ENCODE data around the gene RSU1.

Gene RSU1

DNA sequence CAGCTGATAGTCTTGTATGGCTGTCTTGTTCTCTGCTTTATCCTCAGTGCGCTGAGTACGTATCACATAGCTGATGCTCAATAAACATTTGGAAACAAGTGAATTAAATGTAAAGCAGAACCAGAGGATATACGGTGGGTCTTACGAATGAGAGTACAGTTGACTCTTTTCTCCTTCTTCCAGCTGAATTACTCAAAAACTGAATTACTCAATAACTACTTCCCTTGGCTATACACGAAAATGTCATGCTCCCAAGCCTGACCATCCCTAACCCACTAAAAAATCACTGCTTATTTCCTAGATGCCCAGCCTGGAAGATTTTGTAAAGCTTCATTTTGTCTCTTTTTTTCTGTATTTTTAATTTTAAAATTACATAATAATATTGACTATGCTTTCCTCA is 3.2 kb upstream of the RSU1 start:
- DNase-seq = no peak

- no peak for DNase-seq
These were observed 2.8 kb upstream of the RSU1 start for GRCh38 chr10:16820018-16820417.

DNA sequence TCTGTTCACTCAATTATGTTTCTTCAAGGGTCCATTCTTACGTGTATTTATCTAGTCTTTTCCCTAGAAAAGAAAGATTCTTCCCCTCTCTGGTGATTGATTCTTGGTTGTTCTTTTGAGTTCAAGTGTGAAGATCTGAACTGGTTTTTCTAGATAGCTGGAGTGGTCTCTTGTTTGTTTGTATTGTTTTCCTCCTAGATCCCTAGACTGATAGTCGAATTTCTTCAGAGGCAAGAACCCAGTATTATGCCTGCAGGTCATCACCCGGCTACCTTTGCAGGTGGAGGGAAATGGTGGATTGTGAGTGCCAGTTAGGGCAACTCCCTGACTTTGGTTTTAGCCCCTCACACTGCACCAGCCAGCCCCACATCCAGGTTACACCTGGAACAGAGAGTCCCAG is 2.2 kb upstream of the RSU1 start:
- DNase-seq = no peak

- no peak for DNase-seq
These were observed 1.8 kb upstream of the RSU1 start for GRCh38 chr10:16819026-16819425.

GRCh38 chr10:16816830-16817124 is 447 bp downstream of the RSU1 start:
- no peak for DNase-seq

DNA sequence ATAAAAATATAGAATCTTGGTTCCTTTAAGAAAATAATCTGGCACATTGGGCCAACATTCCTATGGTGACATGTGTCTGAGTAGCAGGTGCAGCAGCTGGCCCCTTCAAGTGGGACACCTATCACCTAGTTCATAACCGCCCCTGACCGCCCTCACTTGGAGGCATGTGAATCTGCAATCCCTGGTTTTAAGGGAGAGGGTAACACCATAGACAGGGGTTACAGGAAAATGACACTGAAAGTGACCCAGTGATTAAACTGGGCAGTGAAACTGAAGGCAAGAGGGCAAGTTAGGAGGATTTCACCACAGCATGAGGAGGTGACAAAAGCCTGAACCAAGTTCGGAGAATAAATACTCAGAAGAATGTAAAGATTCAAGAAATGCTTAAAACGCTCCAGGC is 1.1 kb downstream of the RSU1 start:
- no peak for DNase-seq

GRCh38 chr10:16814012-16814411 is 3.2 kb downstream of the RSU1 start:
- DNase-seq = no peak

DNA sequence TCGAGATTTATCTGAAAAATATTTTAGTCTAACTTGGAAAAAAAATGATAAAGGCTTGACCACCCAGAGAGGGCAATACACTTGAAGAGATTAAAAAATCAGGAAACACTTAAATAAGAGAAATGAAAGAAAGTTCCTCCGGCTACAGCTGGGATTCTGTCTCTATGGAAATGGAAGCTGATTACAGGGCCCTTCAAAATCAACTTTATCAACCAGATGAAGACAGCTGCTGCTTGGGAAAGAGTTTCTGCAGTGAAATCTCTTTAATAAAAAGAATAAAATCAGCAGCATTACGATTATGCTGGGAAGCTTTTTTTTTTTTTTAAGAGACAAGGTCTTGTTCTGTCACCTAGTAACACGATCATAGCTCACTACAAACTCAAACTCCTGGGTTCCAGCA is 4.5 kb downstream of the RSU1 start:
- DNase-seq = no peak

GRCh38 chr10:16811765-16812164 is 5.5 kb downstream of the RSU1 start:
- no peak for DNase-seq

DNA sequence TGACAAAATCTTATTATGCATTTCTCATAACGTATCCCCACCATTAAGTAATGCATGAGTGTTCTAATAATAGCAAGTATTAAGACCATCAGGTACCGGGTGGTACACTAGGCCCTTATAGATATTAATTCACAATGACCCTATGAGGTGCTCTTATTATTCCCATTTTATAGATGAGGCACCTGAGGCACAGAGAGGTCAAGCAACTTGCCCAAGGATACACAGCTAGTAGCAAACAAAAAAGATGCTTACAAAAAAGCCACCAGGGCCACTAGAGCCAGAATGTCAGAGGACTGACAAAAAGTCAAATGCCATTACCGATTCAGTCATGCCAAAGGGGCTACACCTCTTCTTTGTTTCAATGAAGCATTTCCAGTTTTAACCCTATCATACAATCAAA is 5.9 kb downstream of the RSU1 start:
- DNase-seq = no peak

DNA sequence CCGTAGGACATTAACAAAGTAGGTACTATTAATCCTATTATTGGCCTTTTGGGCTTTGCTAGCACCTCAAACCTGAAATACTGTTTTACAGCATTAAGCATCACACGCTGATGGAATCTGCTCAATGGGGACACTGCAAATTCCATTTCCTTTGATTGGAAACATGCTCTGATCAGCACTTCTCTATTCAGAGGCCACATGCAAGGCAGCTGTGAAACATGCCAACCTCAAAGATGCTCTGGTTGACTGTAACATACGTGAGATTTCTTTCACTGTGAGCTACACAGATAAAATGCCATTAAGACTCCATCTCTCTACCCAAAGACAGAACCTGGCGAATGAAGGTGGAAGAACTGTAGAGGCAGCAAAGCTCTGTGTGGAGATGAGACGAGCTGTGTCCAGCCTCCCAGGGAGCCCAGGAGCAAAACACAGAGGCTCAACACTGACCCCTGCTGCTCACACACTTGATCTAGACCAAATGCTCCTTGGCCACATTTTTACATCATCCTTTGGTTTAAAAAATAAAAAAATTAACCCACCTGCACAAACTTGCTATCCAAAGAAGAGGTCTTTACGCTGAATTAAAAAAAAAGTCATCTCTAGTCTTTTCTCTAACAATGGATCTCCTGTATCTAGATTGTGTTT is 8.0 kb downstream of the RSU1 start:
- DNase-seq = peak; percentile 79

DNA sequence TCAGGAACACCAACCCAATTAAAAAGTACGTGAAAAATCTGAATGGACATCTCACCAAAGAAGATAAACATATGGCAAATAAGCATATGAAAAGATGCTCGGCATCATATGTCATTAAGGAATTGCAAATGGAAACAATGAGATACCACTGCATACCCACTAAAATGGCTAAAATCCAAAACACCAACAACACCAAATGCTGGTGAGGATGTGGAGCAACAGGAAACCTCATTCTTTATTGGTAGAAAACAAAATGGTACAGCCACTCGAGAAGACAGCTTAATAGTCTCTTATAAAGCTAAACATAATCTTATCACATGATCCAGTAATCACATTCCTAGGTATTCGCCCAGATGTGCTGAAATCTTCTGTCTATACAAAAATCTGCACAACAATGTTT is 13.1 kb downstream of the RSU1 start:
- no peak for DNase-seq

DNA sequence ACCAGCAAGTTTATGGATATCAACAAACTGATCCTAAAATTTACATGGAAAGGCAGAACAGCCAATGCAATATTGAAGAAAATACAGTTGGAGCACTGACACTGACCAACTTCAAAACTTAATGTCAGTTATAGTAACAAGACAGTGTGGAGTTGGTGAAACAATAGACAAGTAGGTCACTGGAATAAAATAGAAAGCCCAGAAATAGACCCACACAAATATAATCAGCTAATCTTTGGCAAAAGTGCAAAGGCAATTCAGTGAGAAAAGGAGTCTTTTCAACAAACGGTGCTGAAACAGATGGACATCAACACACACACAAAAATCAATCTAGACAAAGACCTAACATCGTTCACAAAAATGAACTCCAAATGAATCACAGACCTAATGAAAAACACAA is 13.8 kb downstream of the RSU1 start:
- DNase-seq = no peak

GRCh38 chr10:16799621-16800020 is 17.6 kb downstream of the RSU1 start:
- DNase-seq = peak; percentile 46

- DNase-seq = no peak
These were observed 18.7 kb downstream of the RSU1 start for GRCh38 chr10:16798571-16798970.

- no peak for DNase-seq
These were observed 21.7 kb downstream of the RSU1 start for GRCh38 chr10:16795410-16796073.

DNA sequence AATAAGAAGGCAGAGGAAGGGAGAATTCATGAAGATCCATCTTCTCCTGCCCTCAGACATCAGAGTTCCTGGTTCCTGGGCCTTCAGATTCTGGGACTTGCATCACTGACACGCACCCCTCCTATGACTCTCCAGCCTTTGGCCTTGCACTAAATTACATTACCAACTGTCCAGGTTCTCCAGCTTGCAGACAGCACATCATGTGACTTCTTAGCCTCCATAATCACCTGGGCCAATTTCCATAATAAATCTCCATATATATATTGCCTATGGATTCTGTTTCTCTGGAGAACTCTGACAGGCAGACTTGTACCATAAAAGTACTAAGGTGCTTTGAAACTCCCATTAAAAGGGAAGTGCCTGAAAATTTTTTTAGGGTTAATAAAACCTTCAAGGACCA is 23.2 kb downstream of the RSU1 start:
- no peak for DNase-seq

DNA sequence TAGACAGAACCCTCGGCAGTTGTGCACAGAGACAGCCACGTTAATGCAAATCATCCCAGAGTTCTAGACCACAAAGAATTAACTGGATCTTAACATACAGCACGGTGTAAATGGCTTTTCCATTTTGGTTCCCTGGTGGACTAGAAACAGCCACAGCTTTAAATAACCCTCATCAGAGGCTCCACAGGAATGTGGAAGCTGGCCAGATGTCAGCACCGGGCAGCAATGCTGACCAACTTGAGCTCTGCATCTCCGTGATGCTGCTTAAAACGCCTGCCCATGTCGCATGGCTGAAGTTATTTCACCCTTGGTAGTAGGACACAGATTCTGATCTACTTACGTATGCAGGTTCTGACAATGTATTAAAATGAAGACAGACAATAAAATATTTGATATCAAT is 24.5 kb downstream of the RSU1 start:
- DNase-seq = no peak

- DNase-seq = no peak
These were observed 27.5 kb downstream of the RSU1 start for GRCh38 chr10:16789765-16790164.

DNA sequence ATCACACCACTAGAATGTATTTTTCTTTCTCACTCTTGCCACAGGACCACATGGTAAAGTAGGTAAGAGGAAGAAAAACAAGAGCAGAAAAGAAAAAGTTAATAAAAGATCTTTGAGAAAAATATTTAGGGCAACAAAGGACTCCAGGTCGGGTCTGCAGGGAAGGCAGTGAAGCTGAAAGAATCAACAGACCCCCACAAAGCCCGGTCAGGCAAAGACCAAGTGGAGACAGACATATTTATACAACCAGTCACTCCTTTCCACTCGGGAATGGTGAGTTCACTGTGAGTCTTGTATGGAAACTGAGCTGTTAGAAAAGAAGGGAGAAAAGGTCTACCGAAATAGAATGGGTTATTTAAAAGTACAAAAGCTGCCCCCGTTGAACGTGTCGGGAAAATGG is 28.0 kb downstream of the RSU1 start:
- DNase-seq = no peak

DNA sequence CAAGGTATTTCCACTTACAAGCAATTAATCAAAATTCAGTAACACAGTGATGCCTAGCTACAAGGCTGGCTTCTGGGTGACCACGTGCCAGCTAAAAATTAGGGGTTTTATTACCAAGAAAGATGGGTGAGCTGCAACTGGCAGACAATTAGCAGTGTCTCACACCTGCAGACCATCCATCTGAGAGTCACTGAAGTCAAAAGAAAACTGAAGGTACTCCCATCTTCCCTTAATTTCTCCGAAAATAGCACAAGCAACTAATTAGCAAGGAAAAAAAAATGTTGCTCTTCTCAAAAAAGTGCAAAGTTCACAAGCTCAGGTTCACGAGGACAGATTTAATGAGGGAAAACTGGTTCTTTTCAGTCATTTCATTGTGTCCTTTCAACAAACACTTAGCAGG is 28.4 kb downstream of the RSU1 start:
- no peak for DNase-seq

DNA sequence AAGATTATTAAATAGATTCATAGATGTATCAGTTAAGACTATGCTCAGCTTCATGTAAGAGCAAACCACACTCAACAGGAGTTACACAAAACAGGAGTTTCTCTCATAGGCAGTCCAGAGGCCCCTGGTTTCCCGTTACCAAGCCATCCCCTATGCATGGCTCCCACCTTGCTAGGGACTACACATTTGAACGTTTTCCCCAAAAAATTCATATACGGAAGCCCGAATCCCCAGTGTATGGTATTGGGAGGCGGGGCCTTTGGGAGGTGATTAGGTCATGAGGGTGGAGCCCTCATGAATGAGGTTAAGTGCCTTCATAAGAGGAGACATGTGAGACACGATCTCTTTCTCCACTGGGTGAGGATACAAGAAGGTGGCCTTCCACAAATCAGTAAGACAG is 29.1 kb downstream of the RSU1 start:
- DNase-seq = peak; percentile 40

GRCh38 chr10:16787361-16787791 is 29.8 kb downstream of the RSU1 start:
- peak; percentile 71 for DNase-seq

DNA sequence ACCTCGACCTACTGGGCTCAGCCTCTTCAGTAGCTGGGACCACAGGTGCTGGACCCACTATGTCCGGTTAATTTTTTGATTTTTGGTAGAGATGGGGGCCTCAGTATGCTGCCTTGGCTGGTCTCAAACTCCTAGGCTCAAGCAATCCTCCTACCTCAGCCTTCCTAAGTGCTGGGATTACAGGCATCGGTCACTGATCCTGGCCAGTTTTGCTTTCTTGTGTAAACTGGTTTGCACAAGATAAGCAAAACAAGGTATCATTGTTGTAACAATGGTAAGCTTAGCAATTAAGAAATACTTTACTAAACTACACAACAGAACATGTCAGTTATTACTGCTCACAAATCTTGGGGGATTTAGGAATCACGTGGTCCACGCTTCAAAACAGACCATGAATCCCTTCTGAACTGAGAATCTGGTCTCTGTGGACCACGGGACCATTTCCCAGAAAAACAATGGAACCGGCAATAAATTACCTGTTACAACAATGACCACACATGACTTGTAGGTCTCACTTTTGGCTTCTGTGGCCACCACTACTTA is 36.8 kb downstream of the RSU1 start:
- no peak for DNase-seq

- peak; percentile 71 for DNase-seq
These were observed 37.8 kb downstream of the RSU1 start for GRCh38 chr10:16779384-16779915.
